Endodermal cell (in vitro differentiated cells): ENCODE results near the gene SLC48A1. TPM values are rescaled to one million over a fixed set of nuclear protein-coding genes. Genes with fewer than 3 reads are reported as not detected.

ENCODE experiments used
- DNase-seq: peaks from one replicate; pipeline ENCODE4 v3.0.0-alpha.2; 2017
- H3K27ac ChIP-seq: 2 replicates; pipeline ENCODE4 v1.5.1; 2013; ENCODE audit warnings: mild to moderate bottlenecking, low read depth, low read length, moderate library complexity
- H3K27me3 ChIP-seq: 2 replicates; pipeline ENCODE4 v1.6.1; 2013; ENCODE audit warnings: mild to moderate bottlenecking, low read length, moderate library complexity; ENCODE audit not compliant: insufficient read depth, control insufficient read depth, poor library complexity, severe bottlenecking
- H3K36me3 ChIP-seq: 2 replicates; pipeline ENCODE4 v1.7.0; 2013; ENCODE audit warnings: mild to moderate bottlenecking, low read length, moderate library complexity; ENCODE audit not compliant: control insufficient read depth, insufficient read depth
- H3K4me1 ChIP-seq: one replicate; pipeline ENCODE4 v1.7.0; 2013; ENCODE audit warnings: low read length; ENCODE audit not compliant: control insufficient read depth, insufficient read depth
- H3K4me3 ChIP-seq: 2 replicates; pipeline ENCODE4 v1.5.1; 2013; ENCODE audit warnings: mild to moderate bottlenecking, low read length, moderate library complexity
- H3K9ac ChIP-seq: 2 replicates; pipeline ENCODE4 v1.6.1; 2013; ENCODE audit warnings: mild to moderate bottlenecking, low read length, moderate library complexity; ENCODE audit not compliant: poor library complexity, severe bottlenecking; ENCODE audit errors: extremely low read depth
- H3K9me3 ChIP-seq: 2 replicates; pipeline ENCODE4 v1.6.1; 2013; ENCODE audit warnings: mild to moderate bottlenecking, low read length, moderate library complexity; ENCODE audit not compliant: control insufficient read depth
- H3K27ac Mint-ChIP-seq: 2 replicates; pipeline ENCODE4 v1.8.0; 2020; ENCODE audit warnings: mixed read lengths
- H3K27me3 Mint-ChIP-seq: 2 replicates; pipeline ENCODE4 v1.8.0; 2021; ENCODE audit warnings: mild to moderate bottlenecking, mixed read lengths; ENCODE audit not compliant: insufficient read depth
- H3K36me3 Mint-ChIP-seq: 2 replicates; pipeline ENCODE4 v1.8.0; 2020; ENCODE audit warnings: low read depth, mixed read lengths
- H3K4me1 Mint-ChIP-seq: 2 replicates; pipeline ENCODE4 v1.8.0; 2020; ENCODE audit warnings: mixed read lengths
- H3K4me3 Mint-ChIP-seq: 2 replicates; pipeline ENCODE4 v1.8.0; 2020; ENCODE audit warnings: mild to moderate bottlenecking, moderate library complexity, mixed read lengths
- H3K9me3 Mint-ChIP-seq: 2 replicates; pipeline ENCODE4 v1.8.0; 2020; ENCODE audit warnings: mild to moderate bottlenecking, mixed read lengths
- CTCF ChIP-seq: fragments of 200-600 bp; sonication (generic); conservative IDR thresholded peaks from 2 replicates; pipeline ENCODE4 v1.5.0; 2021; ENCODE audit warnings: antibody characterized with exemption, mild to moderate bottlenecking
- WGBS, 2 experiments: methylation state at CpG; one replicate each; pipeline versions ENCODE4 v1.1.5 to v1.1.7; 2013; ENCODE audit warnings: missing lambda C conversion rate in 2 of 2, mixed read lengths in 1 of 2; ENCODE audit not compliant: insufficient coverage in 1 of 2, insufficient read length in 1 of 2; 5-methylcytosine and 5-hydroxymethylcytosine counted together
- total RNA-seq, 2 donors: library from RNA; stranded (reverse); fragmentation: NEBNext Ultra II Directional in 1 of 2; extraction: Animal tissue kit (Norgen Biotek cat#: 25700) in 1 of 2; gene quantifications; 2 replicates in 1 of 2; 3 replicates in 1 of 2; pipeline ENCODE4 v1.2.1, GENCODE V29; 2021

The SLC48A1 gene
- total RNA-seq, 2 donors from 2014 or later, result 21.3 to 30.4 TPM

DNA sequence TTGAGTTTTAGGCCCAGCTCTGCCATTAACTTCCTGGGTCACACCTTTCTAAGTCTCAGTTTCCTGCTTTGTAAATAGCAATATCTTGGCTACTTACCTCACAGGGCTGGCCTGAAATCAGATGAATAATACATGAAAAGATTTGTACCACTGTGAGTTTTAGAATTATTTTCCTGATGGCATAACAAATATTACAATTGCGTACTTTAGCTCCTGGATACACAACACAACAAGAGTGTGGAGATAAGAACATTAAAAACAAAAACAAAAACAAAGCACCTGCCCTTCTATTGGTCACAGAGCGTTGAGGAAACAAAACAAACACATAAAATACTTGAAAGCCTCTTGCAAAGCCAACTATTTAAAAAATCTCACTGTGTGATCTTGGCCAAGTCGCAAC is 51.6 kb downstream of the SLC48A1 start:
- no peaks in the 10 kb centered on the region for H3K9me3 Mint-ChIP-seq
- H3K4me1 ChIP-seq, result peaks cover 13% of the 10 kb centered on the region
- H3K36me3 Mint-ChIP-seq, result no peaks in the 10 kb centered on the region
- H3K27me3 ChIP-seq, result no peaks in the 10 kb centered on the region
- H3K4me3 Mint-ChIP-seq, result no peak overlapping the region
- H3K27ac Mint-ChIP-seq, result peak overlapping the region; percentile 33
- no peak for DNase-seq
- H3K27me3 Mint-ChIP-seq, result peaks cover 3% of the 10 kb centered on the region
- no peak for TF ChIP-seq CTCF
- WGBS, 2 experiments, result 83 to 100% methylated on average over 1 to 3 of the region's 3 CpGs
- H3K9ac ChIP-seq, result no peak overlapping the region
- H3K9me3 ChIP-seq, result no peaks in the 10 kb centered on the region
- no peak overlapping the region for H3K4me3 ChIP-seq
- no peak overlapping the region for H3K27ac ChIP-seq
- no peaks in the 10 kb centered on the region for H3K36me3 ChIP-seq
- H3K4me1 Mint-ChIP-seq, result peaks cover 48% of the 10 kb centered on the region

GRCh38 chr12:47825173-47825639 is 52.2 kb downstream of the SLC48A1 start:
- H3K27me3 ChIP-seq, result no peaks in the 10 kb centered on the region
- H3K36me3 ChIP-seq, result no peaks in the 10 kb centered on the region
- no peak for DNase-seq
- no peaks in the 10 kb centered on the region for H3K9me3 Mint-ChIP-seq
- WGBS, 2 experiments, result 92 to 95% methylated on average over 5 to 6 of the region's 6 CpGs
- H3K36me3 Mint-ChIP-seq, result no peaks in the 10 kb centered on the region
- peaks cover 3% of the 10 kb centered on the region for H3K27me3 Mint-ChIP-seq
- no peaks in the 10 kb centered on the region for H3K9me3 ChIP-seq
- H3K4me3 Mint-ChIP-seq, result no peak overlapping the region
- no peak overlapping the region for H3K9ac ChIP-seq
- no peak overlapping the region for H3K4me3 ChIP-seq
- peaks cover 13% of the 10 kb centered on the region for H3K4me1 ChIP-seq
- H3K27ac ChIP-seq, result no peak overlapping the region
- TF ChIP-seq CTCF, result no peak
- peaks cover 46% of the 10 kb centered on the region for H3K4me1 Mint-ChIP-seq
- H3K27ac Mint-ChIP-seq, result peak overlapping the region; percentile 33

- H3K4me1 Mint-ChIP-seq, result peaks cover 26% of the 10 kb centered on the region
- H3K36me3 Mint-ChIP-seq, result no peaks in the 10 kb centered on the region
- Histone ChIP-seq H3K4me3 (no peak overlapping the region), H3K27ac (no peak overlapping the region), H3K27me3 (no peaks in the 10 kb centered on the region), H3K4me1 (peaks cover 5% of the 10 kb centered on the region), H3K9ac (no peak overlapping the region), H3K36me3 (no peaks in the 10 kb centered on the region), H3K9me3 (no peaks in the 10 kb centered on the region)
- 89% methylated on average over 8 to 14 of the region's 14 CpGs for WGBS, 2 experiments
- no peak overlapping the region for H3K27ac Mint-ChIP-seq
- H3K9me3 Mint-ChIP-seq, result no peaks in the 10 kb centered on the region
- no peak overlapping the region for H3K4me3 Mint-ChIP-seq
- DNase-seq, result no peak
- TF ChIP-seq CTCF, result no peak
- peaks cover 2% of the 10 kb centered on the region for H3K27me3 Mint-ChIP-seq
These were observed 55.3 kb downstream of the SLC48A1 start for GRCh38 chr12:47828008-47828975.
